IPS DF 4.7 (cell line): Measurements from ENCODE around the gene RASIP1.

ENCODE experiments used
- DNase-seq: peaks from one replicate; pipeline ENCODE4 v3.0.0-alpha.2; 2013; ENCODE audit warnings: low spot score; ENCODE audit errors: extremely low read depth

Gene RASIP1

DNA sequence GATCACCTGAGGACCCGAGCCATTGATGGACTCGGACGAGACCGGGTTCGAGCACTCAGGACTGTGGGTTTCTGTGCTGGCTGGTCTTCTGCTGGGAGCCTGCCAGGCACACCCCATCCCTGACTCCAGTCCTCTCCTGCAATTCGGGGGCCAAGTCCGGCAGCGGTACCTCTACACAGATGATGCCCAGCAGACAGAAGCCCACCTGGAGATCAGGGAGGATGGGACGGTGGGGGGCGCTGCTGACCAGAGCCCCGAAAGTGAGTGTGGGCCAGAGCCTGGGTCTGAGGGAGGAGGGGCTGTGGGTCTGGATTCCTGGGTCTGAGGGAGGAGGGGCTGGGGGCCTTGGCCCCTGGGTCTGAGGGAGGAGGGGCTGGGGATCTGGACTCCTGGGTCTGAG, 15.8 kb upstream of the RASIP1 start:
- DNase-seq: no peak

DNA sequence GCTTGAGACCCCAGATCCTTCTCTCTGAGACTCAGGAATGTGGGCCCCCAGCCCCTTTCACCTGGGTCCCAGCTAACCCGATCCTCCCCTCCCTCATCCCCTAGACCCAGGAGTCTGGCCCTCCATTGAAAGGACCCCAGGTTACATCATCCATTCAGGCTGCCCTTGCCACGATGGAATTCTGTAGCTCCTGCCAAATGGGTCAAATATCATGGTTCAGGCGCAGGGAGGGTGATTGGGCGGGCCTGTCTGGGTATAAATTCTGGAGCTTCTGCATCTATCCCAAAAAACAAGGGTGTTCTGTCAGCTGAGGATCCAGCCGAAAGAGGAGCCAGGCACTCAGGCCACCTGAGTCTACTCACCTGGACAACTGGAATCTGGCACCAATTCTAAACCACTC, 15.4 kb upstream of the RASIP1 start:
- DNase-seq: no peak

- no peak for DNase-seq
These were observed 14.8 kb upstream of the RASIP1 start, which contains the start of gene FGF21 for GRCh38 chr19:48755084-48755641. TSS of gene FGF21 (plus strand) at chr19:48755524. CDS start at chr19:48756237, 713 bp downstream.

DNA sequence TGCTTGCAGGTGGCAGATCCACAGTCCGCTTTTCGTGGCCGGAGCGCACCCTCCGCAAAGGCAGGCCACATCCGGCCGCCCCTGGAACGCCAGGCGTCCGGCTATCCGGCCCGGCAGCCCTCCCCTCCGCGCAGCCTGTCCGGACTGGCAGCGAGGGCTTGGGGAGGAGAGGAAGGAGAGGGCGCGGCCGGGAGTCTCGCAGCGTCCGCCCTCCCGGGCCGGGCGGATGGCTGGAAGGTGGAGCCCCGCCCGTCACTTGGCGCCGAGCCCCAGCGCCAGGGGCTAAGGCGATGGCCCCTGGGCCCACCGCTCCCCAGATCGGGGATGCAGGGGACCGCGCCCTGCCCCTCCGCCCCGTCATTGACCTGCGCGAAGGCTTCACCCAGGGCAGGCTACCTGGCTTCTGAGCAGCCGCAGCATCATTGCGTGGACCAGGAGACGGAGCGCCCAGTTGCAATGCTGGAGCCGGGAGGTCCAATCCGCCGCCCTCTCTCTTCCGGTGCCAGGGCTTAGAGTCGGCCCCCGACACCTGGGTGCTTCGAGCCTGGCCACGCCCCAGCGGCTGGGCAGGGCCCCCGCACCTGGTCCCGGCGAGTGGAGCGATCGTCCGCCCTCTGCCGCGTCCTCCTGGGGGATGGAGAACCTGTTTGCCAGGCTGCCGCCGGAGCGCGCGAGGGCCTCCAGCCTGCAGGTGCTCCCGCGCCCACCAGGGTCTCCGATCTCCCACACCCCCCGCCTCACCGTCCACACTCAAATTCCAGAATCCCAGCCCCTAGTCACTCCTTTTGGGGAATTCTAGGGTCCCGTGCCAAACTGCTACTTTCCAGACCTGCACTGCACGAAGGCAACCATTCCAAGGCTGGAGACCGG, 12.3 kb upstream of the RASIP1 start, which contains the start of gene FUT1:
TSS of gene FUT1 (minus strand) at position 146 of the 870 bp plus-strand sequence. CDS start 1,360 bp downstream, outside the sequence.
- DNase-seq: no peak

- no peak for DNase-seq
These were observed 11.6 kb upstream of the RASIP1 start for GRCh38 chr19:48751845-48752495.

DNA sequence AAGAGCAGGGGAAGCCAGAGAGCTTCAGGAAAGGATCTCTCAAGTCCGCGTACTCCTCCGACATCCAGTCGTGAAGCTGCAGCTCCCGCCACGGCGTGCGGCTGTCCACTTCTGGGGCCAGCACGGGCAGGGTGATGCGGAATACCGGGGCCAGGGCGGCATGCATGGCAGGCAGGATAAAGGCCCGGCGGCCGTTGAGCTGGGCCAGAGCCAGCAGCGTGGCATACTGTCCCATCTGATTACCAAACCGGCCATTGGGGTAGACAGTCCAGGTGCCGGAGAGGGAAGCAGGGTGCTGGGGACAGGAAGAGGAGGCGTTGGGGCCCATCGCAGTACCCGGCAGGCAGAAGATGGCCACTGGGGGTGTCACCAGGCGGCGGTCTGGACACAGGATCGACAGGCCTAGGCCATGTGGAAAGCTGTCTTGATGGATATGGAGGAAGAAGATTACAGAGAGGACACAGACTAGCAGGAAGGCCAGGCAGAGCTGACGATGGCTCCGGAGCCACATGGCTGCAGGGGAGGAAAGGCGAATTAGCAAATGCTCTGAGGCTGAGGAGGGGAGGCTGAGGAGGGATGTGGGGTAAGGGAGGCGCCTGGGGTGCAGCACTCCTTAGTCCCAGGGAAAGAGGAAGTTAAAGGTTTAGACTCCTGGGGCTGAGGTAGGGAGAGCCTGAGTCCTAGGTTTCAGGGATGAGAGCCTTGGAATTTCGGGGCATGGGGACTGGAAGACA, 10.5 kb upstream of the RASIP1 start:
- DNase-seq: no peak

DNA sequence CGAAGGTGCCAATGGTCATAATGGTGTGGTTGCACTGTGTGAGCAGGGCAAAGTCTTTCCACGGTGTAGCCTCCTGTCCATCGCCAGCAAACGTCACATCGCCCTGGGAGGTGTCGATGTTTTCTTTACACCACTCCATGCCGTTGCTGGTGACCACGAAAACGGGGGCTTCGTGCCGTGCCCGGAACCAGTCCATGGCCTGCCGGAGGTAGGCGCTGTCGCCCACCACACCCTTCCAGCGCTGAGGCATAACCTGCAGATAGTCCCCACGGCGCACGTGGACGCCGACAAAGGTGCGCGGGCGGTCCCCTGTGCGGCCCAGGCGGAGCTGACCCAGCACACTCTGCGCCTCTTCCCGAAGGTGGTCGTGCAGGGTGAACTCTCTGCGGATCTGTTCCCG, 9.9 kb upstream of the RASIP1 start:
- DNase-seq: no peak

DNA sequence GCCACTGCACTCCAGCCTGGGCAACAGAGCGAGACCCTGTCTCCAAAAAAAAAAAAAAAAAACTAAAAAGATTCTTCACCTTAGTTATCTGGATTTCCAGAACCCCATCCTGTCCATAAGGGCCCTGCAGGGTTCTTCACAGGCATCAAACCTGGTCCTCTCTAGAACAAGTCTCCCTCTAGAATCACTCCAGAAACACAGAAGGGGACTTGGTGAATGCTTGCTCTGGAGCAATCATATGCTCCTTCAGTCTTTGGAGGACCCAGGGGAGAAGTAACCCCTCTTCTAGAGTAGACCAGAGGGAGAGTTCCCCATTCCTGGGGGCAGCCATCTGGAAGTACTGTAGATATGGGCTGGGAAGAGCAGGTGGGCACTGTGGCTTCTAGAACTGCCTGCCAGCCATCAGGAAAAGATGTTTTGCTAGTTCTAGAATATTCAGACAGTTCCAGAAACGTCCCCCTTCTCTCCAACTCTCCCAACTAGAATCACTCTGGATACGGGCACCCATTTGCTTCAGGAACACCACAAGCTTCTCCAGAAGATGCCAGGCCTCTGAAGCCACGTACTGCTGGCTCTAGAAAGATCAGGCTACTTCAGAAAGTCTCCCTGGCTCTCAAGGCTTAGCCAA, 9.3 kb upstream of the RASIP1 start:
- DNase-seq: no peak

- DNase-seq: no peak
These were observed 6.5 kb upstream of the RASIP1 start, which contains the start of gene IZUMO1 for GRCh38 chr19:48746738-48747575. TSS of gene IZUMO1 (minus strand) at chr19:48746909. CDS start at chr19:48745859, 1,050 bp downstream.

DNA sequence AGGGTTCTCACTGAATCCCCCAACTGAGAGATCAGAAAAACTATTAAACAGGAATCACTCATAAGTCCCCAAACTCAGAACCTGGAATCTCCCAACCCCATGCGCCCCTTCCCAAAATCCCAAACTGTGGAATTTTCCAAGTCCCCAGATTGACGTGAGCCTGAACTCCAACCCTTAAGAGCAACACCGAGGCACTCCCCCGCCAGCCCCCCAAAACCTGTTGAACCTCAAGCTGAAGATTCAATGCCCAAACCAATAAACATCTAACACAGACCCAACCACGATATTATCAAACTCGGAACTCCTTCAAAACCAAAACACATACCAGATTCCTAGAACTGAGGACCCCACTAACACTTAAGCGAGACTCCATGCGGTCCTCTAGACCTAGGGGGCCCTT, 5.7 kb upstream of the RASIP1 start:
- DNase-seq: no peak

- no peak for DNase-seq
These were observed 5.0 kb upstream of the RASIP1 start for GRCh38 chr19:48745208-48745995.

GRCh38 chr19:48742096-48742495, 1.7 kb upstream of the RASIP1 start:
- DNase-seq: no peak

DNA sequence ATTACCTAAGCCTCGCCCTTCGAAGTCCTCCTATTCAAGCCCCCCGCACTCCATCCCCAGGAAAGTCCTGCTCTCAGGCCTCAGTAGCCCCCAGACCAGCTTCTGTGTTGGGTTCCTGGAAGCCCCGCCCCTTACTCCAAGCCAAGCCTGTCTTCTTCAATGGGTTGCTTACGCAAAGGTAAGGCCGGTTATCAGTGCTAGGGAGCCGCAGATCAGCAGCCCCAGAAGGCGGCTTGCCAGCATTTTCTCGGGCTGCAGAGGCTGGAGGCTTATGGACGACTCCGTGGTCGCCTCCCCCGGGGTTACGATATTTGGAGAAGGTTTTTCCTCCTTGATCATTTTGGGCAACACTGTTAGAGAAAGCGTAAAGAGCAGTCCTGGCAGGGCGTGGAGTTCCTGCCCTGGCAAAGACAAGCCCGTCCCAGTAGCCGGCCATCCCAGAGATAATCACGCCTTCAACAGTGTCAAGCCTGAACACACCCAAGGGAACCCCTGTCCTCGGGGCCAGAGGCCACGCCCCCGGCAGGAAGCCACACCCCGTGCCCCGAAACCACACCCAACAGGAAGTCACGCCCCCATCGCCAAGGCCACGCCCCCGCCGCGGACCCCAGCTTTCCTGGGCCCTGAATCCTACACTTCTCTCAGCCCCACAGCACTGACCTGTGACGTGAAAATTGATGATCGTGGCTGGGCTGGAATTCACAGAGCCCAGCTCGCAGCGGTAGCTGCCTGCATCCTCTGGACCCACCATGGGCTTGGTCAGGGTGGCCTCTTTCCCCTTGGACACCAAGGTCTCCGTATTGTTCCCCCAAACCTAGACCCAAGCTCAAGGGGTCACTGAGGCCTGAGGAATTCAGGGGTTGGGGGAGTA, 954 bp upstream of the RASIP1 start:
- no peak for DNase-seq

GRCh38 chr19:48739404-48740163, 826 bp downstream of the RASIP1 start:
- DNase-seq: no peak

- DNase-seq: no peak
These were observed 1.6 kb downstream of the RASIP1 start for GRCh38 chr19:48738557-48739403.

- DNase-seq: no peak
These were observed 2.9 kb downstream of the RASIP1 start for GRCh38 chr19:48737360-48737998.
